Mammary epithelial cell (primary cell): Measurements from ENCODE around the gene AIP.

Experiments used
- CTCF ChIP-seq, 2 donors: IDR thresholded peaks in 1 of 2; conservative IDR thresholded peaks in 1 of 2; 2 replicates each; pipeline ENCODE4 v1.5.1; 2011 to 2012; ENCODE audit warnings: inconsistent platforms in 2 of 2, low read length in 2 of 2, mild to moderate bottlenecking in 2 of 2, control low read depth in 1 of 2, low read depth in 1 of 2; ENCODE audit not compliant: insufficient read depth in 1 of 2; ENCODE audit errors: extremely low read depth in 1 of 2
- EZH2 ChIP-seq: IDR thresholded peaks from 2 replicates; pipeline ENCODE4 v1.6.1; 2012; ENCODE audit warnings: low read length, inconsistent platforms, borderline replicate concordance

- TF ChIP-seq CTCF (conservative IDR thresholded peaks at IDR 0.05 in 1 of 2, IDR thresholded peaks at IDR 0.05 in 1 of 2; ENCODE audit: extremely low read depth in 1 of 2, insufficient read depth in 1 of 2, low read depth in 1 of 2, low read length in 2 of 2), result no peak
- TF ChIP-seq EZH2, result no peak
These were observed 27.2 kb downstream of the AIP start for GRCh38 chr11:67510023-67510345.
